Measurements from ENCODE around the gene SORCS2. TPM values are rescaled to one million over a fixed set of nuclear protein-coding genes. Genes with fewer than 3 reads are reported as not detected.

SORCS2 gene
- total RNA-seq, 2 donors from 2014 or later: 0.21 to 0.92 TPM

DNA sequence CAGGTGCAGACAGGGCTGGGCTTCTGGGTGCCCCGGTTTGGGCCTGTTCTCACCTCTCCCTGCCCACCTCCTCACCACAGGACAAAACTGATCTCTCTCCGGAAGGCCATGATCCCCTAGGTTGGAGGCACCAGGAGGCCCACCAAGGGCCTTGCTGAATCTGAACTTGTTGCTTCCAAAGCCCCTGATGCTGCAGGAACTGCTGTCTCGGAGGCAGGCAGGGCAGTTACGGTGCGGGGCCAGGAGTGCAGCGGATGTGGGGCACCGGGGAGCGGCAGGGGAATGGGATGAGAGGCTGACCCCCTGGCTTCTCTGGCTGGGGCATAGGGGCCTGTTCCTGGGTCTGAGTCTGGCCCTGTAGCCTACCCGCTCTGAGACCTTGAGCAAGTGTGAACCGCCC is 342.8 kb downstream of the SORCS2 start:
- DNase-seq (no peak), ATAC-seq (no peak)
- intact Hi-C loops (cut with DNase I, micrococcal nuclease): no loop called here

GRCh38 chr4:7535619-7536018 is 343.3 kb downstream of the SORCS2 start:
- DNase-seq (no peak), ATAC-seq (no peak)
- intact Hi-C loops (cut with DNase I, micrococcal nuclease): no loop called here

- intact Hi-C loops (cut with DNase I, micrococcal nuclease): no loop called here
These were observed 344.5 kb downstream of the SORCS2 start for GRCh38 chr4:7536876-7537275.

DNA sequence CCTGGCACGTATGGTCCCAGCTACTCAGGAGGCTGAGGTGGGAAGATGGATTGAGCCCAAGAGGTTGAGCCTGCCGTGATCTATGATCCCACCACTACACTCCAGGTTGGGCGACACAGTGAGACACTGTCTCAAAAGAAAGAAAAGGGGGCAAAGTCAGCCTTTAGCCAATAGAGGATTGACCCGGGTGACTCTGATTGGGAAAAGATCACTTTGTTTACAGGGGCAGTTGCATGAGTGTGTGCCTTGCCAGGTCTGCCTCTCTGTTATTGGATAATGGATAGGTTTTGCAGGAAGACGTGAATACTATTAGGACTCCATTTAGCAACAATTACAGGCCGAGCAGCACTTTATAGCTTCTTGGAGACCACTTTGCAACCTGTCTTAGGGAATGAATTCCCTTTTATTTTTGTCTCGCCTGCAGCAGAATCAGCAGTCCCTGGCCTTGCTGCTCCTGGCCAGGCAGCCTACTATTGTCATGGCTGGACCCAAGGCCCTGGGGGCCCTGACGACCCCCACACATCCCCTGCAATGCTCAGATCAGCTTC is 345.6 kb downstream of the SORCS2 start:
- intact Hi-C loops (cut with DNase I, micrococcal nuclease): no loop called here
- ATAC-seq: no peak
- no peak for DNase-seq

More at GRCh38 chr4:7536876-7537275, 344.5 kb downstream of the SORCS2 start:
- DNase-seq: no peak
- no peak for ATAC-seq

GRCh38 chr4:7538518-7538917 is 346.2 kb downstream of the SORCS2 start:
- intact Hi-C loops (cut with DNase I, micrococcal nuclease): no loop called here
- DNase-seq (no peak), ATAC-seq (no peak)

GRCh38 chr4:7539186-7539585 is 346.8 kb downstream of the SORCS2 start:
- intact Hi-C loops (cut with DNase I, micrococcal nuclease): no loop called here
- ATAC-seq: no peak
- no peak for DNase-seq

GRCh38 chr4:7539659-7540058 is 347.3 kb downstream of the SORCS2 start:
- no peak for ATAC-seq
- intact Hi-C loops (cut with DNase I, micrococcal nuclease): no loop called here

DNA sequence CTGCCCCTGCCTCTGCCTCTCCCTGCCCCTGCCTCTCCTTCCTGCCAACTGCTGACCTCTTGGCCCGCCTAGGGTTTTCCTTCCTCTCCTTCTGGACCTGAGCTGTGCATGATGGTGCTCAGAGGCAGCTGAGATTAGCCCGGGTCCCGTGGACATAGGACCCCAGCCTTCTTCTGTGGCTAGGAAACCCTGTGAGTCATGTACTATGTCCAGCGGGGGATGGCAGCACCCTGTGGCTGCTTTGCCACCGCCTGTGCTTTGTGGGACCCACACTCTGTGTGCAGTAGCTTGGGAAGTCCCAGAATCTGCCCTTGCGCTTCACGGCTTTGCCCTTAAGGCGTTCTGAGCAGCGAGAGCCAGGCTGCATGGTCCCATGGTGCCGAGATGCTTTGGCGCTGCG is 347.9 kb downstream of the SORCS2 start:
- intact Hi-C loops (cut with DNase I, micrococcal nuclease): no loop called here
- ATAC-seq (no peak), DNase-seq (no peak)

More at GRCh38 chr4:7539659-7540058, 347.3 kb downstream of the SORCS2 start:
- DNase-seq: no peak

GRCh38 chr4:7540654-7541413 is 348.5 kb downstream of the SORCS2 start:
- DNase-seq (no peak), ATAC-seq (no peak)
- intact Hi-C loops (cut with DNase I, micrococcal nuclease): no loop called here

- DNase-seq (no peak), ATAC-seq (no peak)
- intact Hi-C loops (cut with DNase I, micrococcal nuclease): no loop called here
These were observed 349.1 kb downstream of the SORCS2 start for GRCh38 chr4:7541414-7541810.

DNA sequence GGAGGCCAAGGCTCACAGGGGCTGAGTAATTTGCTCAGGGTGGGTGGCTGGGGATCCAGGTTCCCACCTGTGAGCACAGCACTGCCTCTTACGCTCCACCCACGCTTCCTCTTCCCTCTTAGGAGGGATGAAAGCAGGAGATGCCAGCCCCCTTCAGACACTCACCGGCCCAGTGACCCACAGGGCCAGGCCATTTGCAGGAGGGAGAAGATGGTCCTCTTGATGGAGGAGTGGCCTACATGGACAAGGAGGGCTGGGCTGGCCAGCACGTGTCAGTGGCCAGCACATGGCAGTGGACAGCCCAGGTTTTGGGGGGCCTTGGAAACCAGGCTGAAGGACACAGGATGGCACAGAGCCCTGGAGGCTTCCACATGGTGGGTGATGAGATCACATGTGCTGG is 350.4 kb downstream of the SORCS2 start:
- no peak for ATAC-seq

GRCh38 chr4:7546152-7546808 is 353.9 kb downstream of the SORCS2 start:
- DNase-seq: no peak
- intact Hi-C loops (cut with DNase I, micrococcal nuclease): no loop called here
- ATAC-seq: no peak

More for the DNA sequence above, 350.4 kb downstream of the SORCS2 start:
- intact Hi-C loops (cut with DNase I, micrococcal nuclease): no loop called here
- DNase-seq: no peak

DNA sequence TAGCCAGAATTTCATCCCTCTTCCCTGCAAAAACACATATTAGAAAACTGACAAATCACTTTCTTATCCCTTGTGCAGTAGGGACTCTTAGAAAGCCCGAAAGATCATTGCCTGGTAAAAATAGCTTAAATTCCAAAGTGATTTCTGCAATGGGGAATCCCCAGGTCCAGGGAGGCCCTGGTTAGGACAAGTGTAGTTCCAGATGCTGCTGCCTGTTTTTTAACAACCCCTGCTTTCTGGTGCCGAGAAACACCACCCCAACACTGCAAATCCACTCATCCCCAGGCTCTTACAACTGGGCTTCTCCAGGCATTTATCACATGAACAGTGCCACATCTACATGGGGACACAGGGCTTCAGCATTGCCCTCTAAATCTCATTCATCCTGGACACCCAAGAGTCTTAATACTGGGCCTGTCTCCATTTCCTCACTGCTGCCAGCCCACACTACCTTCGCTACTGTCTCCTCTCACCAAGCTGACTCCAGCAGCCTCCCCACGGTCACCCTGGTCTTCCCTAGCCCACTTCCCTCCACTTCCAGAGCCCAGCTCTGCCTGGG is 354.6 kb downstream of the SORCS2 start:
- intact Hi-C loops (cut with DNase I, micrococcal nuclease): no loop called here
- ATAC-seq (no peak), DNase-seq (no peak)

DNA sequence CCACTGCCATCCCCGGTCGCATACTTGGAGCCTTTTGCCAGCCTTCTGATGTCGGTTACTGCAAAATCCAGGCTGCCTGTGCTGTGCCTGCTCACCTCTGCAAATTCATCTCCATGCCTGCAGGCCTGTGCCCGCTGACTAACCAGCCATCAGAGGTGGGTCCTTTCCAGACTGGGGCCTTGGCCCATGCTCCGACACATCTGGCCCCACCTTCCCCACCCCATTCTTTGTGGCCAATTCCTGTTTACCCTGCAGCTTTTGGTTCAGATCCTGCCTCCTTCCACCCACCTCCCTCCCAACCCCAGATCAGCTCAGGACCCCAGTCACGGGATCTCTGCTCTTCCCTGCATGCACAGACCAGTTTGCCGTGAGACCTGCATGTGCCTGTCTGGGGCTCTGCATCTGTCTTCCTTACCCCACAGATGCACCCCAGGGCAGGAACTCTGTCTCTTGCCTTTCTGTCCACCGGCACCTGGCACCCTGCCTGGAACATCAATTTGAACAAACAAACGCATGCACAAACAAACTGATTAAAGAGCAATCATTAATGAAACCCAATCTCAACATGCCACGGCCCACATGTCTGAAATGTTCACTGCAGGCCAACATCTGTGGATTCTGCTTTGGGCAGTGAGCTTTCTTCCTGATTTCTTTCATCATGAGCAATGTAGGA is 355.2 kb downstream of the SORCS2 start:
- intact Hi-C loops (cut with DNase I, micrococcal nuclease): no loop called here
- DNase-seq (no peak), ATAC-seq (no peak)

- no peak for DNase-seq
- intact Hi-C loops (cut with DNase I, micrococcal nuclease): no loop called here
- no peak for ATAC-seq
These were observed 357.5 kb downstream of the SORCS2 start for GRCh38 chr4:7549866-7550265.

DNA sequence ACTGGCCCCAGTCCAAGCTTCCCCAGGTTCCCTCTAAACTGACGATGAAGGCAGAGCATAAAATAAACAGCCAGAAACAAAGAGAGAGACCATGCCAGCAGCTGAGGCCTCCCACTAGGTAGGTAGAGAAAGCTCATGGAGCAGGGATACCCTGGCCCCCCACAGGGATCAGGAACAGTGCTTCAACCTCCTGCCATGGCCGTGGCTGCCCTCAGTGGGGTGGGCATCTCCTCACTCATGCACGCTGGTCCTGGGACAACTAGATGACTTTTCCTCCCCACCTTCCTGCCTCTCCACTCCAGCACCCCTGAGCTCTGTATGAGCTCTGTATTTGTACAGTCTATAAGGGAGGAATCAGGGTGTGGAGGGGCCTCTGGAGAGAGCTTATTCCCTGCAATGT is 360.1 kb downstream of the SORCS2 start:
- intact Hi-C loops (cut with DNase I, micrococcal nuclease): no loop called here
- DNase-seq (no peak), ATAC-seq (no peak)

DNA sequence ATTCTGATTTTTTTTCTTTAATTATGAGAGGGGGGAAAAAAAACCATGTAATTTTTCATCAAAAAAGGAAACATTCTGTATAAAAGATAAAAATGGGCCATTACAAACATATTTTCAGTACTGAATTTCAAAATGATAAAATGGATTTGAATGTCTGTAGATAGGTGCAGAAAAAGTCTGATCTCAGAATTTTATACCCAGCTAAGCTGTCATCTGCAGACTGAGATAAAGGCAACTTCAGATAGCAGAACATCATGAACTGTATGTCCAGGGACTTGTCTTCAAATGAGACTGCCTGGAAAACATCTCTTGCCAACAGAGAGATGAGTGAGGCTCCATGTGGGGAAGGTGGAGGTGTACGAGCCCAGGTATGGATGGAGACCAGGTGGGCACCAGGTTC is 360.9 kb downstream of the SORCS2 start:
- intact Hi-C loops (cut with DNase I, micrococcal nuclease): no loop called here
- ATAC-seq: no peak
- no peak for DNase-seq

GRCh38 chr4:7554905-7555304 is 362.6 kb downstream of the SORCS2 start:
- no peak for ATAC-seq
- intact Hi-C loops (cut with DNase I, micrococcal nuclease): no loop called here
- DNase-seq: no peak

DNA sequence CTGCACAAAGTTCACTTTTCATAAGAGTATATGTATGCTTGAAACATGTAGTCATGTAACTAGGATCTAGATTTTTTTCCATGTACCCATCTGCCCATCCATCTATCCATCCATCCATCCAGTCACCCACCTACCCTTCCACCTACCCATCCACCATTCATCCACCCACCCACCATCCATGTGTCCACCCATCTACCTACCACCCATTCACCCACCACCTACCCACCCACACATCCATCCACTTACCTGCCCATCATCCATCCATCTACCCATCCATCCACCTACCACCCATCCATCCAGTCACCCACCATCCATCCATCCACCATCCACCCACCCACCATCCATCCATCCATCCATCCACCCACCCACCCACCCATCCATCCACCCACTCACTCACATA is 364.2 kb downstream of the SORCS2 start:
- ATAC-seq (no peak), DNase-seq (no peak)
- intact Hi-C loops (cut with DNase I, micrococcal nuclease): no loop called here

DNA sequence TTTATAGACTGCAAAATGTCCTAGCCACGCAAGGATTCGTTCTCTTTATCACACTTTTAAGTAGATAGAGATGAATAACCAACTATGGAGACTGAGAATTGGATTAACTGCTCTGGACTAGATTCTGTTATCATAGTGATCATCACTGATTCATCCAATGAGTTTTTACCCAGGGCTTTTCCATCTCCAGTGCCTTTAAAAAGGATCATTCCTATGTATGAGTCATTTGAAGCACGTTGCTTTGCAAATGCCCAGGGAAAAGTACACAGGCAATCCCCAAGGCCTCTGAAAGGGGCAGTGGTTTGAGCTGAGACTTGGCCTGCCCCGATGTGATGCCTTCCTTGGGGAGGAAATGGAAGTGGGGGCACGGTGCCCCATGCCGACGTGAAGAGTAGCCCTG is 365.1 kb downstream of the SORCS2 start:
- no peak for DNase-seq
- ATAC-seq: no peak
- intact Hi-C loops (cut with DNase I, micrococcal nuclease): no loop called here

Data from left colon (tissue), 2 donors.